HG02642 (cell line): ENCODE measurements around the gene ELOVL1.
"Not testable (repeated sequence)": the region's sequence is repeated elsewhere in the genome, so short reads cannot be mapped to it uniquely, and the experiment has no call there.

ENCODE experiments used
- ATAC-seq: cut with Tn5 transposase; IDR thresholded peaks from one replicate; pipeline ENCODE4 v1.9.1; 2021; ENCODE audit warnings: mild to moderate bottlenecking; ENCODE audit not compliant: unreplicated experiment, poor library complexity

The ELOVL1 gene

DNA sequence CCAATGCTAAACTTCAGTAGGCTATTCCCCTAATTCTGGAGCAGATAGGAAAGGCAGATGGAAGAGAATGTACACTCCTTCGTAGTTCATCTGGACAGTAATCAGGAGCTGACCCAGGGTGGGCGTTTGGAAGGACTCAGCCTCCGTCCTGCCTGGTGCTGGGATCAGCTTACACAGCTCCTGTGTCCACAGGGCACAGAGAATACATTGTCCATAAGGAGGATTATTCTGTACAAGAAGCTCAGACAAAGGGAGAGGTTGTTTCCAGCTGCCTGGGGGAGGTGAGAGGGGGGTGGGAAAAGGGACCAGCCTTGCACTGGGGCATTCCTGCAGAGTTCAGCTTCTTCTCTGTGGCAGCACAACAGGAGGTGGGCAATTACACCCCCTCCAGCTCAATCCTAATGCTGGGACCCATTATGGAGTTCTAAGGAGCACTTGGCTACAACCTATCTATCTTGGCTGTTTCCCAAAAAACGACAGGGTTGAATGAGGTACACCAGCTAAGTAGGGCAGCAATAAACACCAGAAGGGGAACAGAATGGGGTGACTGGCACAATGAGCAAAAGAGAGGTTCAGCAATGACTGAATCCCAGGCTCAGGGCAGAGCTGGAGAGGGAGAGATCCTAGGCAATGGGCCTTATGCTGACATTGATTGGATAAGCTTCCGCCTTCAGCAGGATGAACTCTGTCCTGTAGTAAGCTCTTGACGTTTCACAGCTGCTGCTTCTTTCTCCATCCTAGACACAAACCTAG, 14.4 kb upstream of the ELOVL1 start:
- ATAC-seq = no peak

DNA sequence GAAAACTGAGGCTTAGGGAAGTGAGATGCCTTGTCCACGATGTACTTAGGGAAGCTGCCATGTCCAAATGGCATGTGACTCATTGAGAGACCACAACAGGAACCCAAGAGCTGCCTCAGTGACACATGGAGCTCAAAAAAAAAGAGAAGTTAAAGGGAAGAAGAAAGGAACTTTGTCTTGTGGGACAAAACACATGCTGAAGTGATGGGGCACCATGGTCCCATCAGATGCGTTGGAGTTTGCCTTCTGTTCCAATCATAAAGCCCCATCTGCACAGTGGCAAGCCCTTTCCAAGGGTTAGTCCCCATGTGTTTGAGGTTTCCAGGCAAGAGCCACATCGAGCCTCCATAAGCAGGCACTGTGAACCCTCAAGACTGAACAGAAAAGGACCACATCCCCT, 13.8 kb upstream of the ELOVL1 start:
- no peak for ATAC-seq

DNA sequence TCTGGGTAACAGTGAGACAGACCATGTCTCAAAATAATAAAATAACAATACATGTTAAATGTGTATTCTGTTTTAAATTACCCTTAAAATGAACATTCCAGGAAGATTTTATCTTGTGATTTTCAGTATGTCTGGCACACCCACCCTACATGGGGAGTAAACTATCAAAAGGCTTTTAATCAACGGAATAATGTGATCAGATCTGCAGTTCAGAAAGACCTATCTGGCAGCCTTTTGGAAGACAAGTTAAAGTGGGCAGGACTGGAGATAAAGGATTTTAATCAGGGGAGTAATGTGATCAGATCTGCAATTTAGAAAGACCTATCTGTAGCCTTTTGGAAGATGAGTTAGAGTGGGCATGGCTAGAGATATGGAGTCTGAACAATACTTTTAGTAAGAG, 11.7 kb upstream of the ELOVL1 start:
- ATAC-seq = no peak

DNA sequence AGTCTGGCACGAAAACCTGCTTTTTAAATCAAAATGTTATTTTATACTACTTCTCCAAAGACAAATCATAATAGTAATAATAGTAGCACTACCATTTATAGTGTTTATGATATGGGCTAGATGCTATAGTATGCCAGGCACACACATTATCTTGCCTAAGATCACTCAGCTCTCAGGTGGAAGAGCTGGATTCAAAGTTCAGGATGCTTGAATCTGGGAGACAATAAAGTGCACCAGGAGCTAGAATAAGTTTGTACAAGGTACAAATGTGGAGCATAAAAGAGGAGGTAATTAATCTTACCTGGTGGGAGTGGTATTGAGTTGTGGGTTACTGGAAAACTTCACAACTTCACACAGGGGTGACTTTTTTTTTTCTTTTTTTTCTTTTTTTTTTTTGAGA, 10.0 kb upstream of the ELOVL1 start:
- ATAC-seq = no peak

DNA sequence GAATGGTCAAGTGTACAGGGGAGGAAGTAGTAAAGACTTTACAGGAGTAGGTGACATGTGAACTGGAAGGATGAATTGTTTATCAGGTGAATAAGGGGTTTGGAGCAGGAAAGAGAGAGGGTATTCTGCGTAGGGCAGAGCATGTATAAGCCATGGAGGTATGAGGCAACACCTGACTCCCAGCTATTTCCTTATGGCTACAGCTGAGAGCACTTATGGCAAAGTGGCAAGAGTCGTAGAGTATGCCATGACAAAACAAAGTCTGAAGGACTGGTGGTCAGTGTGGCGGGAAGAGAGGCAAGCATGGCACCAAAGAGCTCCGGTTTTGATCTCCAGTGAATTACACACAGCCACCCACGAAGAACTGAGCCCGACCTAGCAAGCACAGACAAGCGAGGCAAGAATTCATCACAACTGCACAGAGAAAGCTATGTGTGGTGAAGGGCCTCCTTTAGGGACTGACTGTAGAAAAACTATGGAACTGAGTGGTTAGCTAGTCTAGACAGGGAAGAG, 9.0 kb upstream of the ELOVL1 start:
- ATAC-seq = no peak

DNA sequence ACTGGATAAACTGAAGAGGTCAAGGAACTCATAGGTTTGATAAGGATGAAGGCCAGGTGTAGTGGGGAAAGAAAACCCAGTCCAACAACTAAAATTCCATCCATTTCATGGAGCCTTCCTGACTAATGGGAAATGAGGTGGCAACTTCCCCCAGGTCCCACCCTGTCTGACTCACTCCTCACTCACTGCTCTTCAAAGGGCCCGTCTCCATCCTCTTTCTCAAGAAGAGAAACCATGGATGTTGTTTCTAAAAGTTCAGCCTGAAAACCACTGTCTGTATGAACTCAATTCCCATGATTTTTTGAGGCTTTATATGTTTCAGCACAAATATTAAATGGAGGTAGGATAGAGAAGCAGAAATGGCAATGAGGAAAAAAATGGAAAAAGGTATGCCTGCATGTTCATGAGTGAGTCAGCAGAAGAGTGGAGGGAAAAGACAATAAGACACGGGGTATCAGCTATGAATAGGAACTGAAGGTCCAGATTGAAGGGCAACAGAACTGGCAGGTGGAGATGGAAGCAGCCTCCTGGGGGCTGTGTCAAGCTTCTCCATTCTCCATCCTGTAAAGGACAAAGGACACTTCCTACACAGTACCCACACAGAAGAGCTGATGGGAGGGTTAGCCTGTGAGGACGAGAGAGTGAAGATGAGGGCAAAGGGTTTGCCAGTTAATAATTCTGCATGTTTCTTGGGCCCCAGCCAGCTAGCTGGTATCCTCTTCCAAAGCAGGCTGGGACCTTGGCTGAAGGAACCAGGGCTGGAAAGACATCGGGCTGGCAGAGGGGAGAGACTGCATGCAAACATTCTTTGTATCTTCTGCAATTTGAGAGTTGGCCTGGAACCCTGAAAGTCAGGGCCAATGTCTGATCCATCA, 5.5 kb upstream of the ELOVL1 start:
- no peak for ATAC-seq

DNA sequence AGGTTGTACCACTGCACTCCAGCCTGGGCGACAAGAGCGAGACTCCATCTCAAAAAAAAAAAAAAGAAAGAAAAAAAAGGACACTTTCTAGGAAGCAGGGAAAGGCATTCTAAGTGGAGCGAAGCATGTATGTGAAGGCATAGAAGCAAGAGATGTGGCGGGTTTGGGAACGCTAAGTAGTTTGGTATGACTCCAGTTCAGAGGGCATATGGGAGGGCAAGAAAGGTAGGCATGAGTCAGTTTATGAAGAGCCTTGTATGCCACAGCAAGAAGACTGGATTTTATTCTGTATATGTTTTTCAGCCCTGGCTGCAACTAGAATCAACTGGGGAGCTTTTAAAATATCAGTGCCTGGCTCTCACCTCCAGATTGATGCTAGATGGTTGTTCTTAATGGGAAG, 4.4 kb upstream of the ELOVL1 start:
- ATAC-seq = no peak

DNA sequence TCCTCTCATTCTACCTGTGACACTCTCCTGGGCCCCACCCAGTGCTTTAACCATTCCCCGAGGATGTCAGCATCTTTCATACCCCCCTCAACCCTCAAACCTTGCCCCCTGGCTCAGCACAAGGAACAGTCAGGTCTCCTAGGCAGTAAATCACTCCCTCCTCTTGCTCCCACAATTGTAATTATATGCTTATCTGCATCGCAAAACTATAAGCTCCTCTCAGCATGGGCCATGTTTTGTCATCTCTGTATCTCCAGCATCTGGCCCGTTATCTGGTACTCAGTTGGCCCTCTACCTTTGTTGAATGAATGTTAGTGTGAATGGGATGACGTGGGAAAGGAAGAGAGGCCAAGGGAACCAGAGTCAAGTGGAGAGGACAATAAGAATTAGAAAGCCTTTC, 2.8 kb upstream of the ELOVL1 start:
- no peak for ATAC-seq

DNA sequence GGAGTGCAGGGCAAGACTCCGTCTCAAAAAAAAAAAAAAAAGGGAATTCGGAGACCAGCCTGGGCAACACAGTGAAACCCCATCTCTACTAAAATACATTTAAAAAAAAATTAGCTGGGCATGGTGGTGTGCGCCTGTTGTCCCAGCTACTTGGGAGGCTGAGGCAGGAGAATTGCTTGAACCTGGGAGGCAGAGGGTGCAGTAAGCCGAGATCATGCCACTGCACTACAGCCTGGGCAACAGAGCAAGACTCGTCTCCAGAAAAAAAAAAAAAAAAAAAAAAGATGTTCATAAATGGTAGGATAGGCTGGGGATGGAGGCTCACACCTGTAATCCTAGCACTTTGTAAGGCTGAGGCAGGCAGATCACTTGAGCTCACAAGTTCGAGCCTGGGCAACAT, 2.0 kb upstream of the ELOVL1 start:
- not testable (repeated sequence) for ATAC-seq

DNA sequence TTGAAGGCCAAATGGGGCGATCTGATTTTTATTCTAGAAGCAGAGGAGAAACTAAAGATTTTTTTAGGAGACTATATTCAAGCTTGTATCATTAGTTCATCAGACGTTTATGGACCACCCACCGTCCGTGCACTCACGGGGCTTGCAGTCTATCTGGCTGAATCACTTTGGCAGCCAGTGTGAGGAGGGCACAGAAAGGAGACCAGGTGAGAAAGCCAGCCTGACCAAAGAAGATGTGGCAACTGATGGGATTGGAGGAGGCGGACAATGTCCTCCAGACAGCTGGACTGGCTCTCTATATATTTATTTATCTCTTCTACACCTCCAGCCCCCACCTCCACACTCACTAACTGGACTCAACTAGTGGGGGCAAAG, 822 bp upstream of the ELOVL1 start:
- no peak for ATAC-seq

DNA sequence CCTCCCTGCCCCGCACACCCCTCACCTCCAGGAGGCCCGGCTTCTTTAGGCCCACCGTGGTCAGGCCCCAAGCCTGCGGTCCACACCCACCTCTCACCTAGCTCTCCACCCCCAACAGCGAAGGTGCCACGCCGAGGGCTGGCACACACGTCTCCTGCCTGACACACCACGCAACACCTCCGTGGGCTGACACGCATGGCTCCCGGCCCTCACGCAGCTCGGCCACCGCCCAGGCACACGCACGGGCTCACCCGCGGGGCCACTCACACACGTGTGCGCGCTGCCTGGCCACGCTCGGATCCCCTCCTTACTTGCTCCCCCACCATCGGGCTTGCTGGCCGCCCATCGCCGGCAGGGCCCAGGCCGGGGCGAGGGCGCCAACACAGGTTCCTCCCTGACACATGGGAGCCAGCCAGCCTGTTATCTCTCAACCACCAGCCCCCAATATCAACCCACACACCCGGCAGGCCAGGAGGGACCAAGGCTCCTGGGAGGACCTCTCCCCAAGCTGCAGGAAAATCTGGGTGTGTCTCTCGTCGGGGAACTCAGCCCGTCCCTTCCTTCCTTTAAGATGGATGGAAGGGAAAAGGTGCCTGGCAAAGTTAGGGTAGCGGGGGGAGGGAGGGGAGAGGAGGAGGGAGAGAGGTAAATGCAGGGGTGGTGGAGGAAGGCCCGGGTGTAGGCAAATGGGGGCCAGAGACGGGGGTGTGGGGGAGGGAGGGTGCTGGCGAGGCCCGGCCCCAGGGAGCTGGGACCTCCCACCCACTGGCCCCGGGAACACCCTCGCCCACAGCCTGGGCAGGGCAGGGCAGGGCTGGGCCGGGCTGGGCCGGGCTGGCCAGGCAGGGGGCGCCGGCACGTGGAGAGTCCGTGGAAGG, 546 bp downstream of the ELOVL1 start:
- ATAC-seq = peak; percentile 61

DNA sequence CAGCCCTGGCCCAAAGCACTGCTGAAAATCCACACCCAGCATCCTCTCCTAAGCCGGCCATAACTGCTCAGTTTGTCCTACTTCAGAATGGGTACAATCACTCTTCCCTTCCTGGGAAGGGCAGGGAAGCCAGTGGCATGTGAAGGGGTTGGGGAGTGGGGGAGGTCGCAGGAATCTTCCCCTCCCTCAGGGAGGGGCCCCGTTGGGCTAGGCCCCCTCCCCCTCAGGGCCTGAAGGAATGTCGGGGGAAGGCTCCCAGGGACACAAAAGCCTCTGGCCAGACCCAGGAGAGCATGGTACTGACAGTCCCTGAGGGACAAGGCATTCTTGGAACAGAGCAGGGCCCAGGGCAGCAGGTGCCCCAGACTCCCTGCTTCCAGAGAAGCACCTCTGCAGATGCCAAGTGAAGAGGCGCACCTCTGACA, 1.2 kb downstream of the ELOVL1 start:
- no peak for ATAC-seq

DNA sequence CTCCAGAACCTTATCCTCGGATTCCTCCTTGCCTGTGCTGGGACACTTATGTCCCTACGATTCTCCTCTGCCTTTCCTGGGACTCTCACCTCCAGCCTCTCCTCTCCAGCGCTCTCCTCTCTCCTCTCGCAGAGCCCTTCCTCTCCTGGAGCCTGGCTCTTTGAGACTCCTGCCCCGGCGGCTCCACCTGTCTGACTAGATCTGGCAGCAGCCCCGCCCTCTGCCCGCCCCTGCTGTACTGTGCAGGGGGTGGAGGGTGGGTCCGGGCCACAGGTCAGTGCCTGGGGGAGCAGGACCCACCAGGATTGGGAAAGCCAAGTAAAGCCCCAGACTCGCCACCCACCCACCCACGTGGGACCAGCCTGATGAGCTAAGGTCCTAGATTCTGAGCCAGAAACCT, 1.6 kb downstream of the ELOVL1 start:
- ATAC-seq = no peak

DNA sequence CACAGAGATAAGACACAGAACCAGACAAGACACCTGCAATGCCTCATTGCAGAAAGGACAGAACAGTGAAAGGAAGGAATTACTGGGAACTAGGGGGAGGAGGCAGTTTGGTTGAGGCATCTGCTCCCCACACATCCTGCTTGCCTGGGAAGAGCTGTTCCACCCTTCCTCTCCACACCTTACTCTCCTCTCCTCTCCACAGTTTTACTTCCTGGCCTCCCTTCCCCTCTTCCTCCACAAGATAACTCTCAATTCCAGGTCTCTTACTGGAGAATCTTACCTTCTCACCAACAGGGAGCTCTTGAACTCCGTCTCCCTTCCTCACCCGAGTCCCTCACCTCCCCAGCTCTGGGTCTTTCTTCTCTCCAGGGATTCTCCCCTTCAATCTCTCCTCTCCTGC, 2.1 kb downstream of the ELOVL1 start:
- ATAC-seq = no peak

DNA sequence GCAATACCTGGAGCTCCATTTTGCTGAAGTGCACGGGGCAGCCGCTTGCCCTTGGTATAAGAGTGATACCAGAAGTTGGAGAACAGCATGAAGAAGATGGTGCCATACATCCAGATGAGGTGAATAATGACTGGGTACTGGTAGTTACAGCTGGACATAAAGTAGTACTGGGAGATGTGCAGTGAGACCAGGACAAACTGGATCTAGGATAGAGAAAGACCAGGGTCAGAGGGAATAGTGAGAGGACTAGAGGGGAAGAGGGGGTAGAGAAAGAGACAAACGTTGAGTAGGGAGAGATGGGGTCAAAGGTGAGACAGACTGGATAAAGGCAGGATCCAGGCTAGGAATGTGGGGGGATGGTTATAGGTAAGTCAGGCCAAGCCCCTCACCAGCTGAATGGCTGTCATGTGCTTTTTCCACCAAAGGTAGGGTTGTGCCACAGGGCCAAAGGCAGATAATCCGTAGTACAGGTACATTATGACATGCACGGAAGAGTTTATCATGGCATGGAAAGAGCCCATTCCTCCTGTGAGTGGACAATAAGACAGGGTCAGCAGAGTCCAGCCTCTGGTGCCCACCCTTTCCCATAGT, 3.8 kb downstream of the ELOVL1 start:
- no peak for ATAC-seq

DNA sequence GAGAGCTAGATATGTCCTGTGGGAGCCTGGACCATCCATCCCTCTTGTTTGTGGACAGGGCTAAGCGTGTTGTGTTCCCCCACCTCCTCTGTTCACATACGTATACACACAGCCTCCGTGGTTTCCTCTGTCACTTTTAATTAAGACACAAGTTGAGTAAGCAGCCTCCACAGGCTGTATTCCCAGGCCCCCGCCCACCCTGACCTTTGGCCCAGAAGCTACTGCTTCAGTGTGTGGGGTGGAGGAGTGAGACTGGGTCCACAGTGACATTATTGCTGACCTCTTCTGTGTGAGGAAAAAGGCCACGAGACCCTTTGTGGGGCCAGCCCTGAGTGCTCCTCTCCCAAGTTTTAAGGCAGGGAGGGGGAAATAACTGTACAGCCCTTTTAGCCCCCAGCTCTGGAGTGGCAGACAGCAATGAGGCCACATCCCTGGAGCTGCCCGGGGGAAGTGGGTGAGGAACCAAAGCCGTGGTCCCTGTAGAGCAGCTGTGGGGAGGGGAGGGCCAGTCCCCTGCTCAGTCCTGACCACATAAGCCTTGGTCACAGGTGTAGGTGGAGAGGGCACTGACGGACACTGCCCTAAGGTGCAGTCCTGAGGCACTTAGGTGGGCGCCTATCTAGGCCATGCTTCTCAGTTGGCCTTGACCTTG, 4.4 kb downstream of the ELOVL1 start:
- ATAC-seq = no peak

DNA sequence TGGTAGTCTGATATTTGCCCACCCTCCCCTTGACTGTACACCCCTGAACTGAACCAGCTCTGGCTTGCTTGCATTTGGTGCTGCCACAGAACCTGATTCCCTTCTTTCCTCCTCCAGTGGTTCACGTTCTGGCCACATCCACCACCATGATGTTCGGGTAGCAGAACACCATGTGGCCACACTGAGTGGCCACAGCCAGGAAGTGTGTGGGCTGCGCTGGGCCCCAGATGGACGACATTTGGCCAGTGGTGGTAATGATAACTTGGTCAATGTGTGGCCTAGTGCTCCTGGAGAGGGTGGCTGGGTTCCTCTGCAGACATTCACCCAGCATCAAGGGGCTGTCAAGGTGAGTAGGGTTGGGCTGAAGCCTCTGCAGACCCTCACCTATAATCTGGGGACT, 7.2 kb downstream of the ELOVL1 start:
- no peak for ATAC-seq

DNA sequence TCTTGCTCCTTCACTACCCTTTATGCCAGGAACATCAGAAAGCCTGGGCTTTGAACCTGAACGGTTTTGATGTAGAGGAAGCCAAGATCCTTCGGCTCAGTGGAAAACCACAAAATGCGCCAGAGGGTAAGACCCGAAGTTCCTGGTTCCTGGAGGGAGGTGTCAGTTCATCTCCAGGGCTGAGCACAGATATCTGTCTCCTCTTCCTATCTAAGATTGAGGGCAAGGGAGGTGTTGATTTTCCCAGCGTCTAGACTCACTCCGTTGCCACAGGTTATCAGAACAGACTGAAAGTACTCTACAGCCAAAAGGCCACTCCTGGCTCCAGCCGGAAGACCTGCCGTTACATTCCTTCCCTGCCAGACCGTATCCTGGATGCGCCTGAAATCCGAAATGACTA, 8.1 kb downstream of the ELOVL1 start:
- no peak for ATAC-seq

DNA sequence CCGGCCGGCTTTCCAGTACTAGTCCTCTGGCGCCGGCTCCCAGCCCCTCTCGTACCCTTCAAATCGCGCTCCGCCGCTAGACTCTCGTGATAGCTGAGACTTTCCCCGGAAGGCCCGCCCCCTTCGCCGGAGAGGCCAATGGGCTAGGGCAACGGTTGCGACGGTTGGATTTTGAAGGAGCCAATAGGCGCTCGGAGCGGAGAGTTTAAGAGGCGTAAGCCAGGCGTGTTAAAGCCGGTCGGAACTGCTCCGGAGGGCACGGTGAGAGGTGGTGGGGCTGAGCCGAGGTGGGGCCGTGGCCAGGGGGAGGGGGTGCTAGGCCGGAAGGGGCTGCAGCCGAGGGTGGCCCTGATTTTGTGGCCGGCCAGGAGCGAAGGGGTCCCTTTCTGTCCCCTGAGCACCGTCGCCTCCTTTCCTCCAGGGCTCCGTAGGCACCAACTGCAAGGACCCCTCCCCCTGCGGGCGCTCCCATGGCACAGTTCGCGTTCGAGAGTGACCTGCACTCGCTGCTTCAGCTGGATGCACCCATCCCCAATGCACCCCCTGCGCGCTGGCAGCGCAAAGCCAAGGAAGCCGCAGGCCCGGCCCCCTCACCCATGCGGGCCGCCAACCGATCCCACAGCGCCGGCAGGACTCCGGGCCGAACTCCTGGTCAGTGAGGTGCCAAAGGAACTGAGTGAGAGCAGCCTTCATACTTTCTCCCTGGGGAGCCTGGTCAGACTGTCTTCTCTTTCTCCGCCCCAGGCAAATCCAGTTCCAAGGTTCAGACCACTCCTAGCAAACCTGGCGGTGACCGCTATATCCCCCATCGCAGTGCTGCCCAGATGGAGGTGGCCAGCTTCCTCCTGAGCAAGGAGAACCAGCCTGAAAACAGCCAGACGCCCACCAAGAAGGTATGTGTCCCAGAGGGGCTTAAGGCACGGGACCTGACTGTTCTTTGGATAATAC, 8.8 kb downstream of the ELOVL1 start, which contains the start of gene CDC20:
Gene CDC20, plus strand, starts transcription at position 236 of the 948 bp plus-strand sequence. Its CDS starts 235 bp downstream, at position 471.
- peak; percentile 96 for ATAC-seq
